ENCODE results near the gene FGFBP1. TPM values are rescaled to one million over a fixed set of nuclear protein-coding genes. Genes with fewer than 3 reads are reported as not detected.

The FGFBP1 gene
- total RNA-seq, 1 experiment from 2014 or later = 5.0 TPM

DNA sequence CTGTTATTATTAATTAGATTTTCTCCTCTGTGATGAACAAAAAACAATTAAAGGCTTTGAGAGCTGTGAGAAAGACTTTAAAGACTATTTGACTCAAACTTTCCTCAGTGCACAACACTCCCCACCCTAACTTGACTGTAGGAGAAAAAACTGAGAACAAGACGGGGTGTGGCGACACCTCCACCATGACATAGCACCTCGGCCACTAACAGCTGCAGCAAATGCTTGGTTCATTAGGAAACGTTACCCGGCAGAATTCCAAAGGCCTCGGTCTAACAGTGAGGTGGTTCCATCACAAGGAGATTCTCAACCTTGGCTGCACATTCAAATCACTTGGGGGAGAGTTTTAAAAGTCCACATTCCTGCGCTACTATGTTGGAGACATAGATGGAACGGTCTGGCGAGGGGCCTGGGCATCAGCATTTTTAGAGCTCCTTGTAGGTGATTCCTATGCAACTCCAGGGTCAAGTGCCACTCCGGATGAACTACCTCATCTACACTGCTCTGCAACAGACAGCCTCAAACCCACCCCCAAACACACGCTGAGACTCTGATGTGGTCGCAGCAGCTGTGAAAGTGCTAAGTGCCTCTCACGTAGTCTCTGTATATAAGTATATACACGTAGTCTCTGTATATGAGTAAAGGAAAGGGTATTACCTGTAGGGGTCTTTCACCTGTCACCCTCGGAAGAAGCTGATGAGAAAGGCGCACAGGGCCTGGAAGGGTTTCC, 23.4 kb upstream of the FGFBP1 start:
- no peaks in the 10 kb centered on the region for H3K4me1 Mint-ChIP-seq (ENCODE audit: low read depth, unreplicated experiment)
- intact Hi-C loops (cut with micrococcal nuclease; ENCODE audit: unreplicated experiment) = loop anchor here (2.0 kb wide), 1 partner anchor 303 kb away; no protein-coding TSS in a partner anchor
- no peaks in the 10 kb centered on the region for H3K27me3 Mint-ChIP-seq (ENCODE audit: unreplicated experiment)
- TF ChIP-seq, protein P1, sequence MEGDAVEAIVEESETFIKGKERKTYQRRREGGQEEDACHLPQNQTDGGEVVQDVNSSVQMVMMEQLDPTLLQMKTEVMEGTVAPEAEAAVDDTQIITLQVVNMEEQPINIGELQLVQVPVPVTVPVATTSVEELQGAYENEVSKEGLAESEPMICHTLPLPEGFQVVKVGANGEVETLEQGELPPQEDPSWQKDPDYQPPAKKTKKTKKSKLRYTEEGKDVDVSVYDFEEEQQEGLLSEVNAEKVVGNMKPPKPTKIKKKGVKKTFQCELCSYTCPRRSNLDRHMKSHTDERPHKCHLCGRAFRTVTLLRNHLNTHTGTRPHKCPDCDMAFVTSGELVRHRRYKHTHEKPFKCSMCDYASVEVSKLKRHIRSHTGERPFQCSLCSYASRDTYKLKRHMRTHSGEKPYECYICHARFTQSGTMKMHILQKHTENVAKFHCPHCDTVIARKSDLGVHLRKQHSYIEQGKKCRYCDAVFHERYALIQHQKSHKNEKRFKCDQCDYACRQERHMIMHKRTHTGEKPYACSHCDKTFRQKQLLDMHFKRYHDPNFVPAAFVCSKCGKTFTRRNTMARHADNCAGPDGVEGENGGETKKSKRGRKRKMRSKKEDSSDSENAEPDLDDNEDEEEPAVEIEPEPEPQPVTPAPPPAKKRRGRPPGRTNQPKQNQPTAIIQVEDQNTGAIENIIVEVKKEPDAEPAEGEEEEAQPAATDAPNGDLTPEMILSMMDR (IDR thresholded peaks at IDR 0.05; ENCODE audit: unreplicated experiment) = no peak
- no peak overlapping the region for H3K4me3 Mint-ChIP-seq (ENCODE audit: low read depth, unreplicated experiment)
- DNase-seq = no peak
- CTCF ChIA-PET = interaction anchor here (1.9 kb wide), 1 partner anchor 303 kb away, joined by 6 read pairs; no protein-coding TSS in a partner anchor
- no peaks in the 10 kb centered on the region for H3K9me3 Mint-ChIP-seq (ENCODE audit: low read depth, unreplicated experiment)
- no peak overlapping the region for H3K27ac Mint-ChIP-seq (ENCODE audit: unreplicated experiment)
- no TSS peak for BruUV-seq (replicated peaks)
- H3K36me3 Mint-ChIP-seq (ENCODE audit: insufficient read depth, unreplicated experiment) = no peaks in the 10 kb centered on the region

DNA sequence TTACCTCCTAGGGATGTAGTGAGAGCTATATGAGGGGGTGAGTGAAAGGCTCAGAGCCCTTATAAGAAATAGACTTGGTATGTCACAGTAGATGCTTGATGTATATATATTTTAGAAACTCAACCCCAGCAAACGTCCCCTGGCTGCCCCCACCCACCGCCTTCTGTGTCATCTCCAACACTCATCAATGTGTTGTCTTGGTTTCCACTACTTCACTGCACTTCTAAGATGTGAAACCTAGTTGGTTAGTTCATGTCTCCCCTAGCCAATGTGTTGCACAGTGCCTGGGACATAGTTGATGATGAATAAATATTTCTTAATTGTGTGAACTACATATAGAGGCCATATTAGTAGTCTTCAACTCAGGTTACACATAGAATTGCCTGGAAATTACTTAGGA, 20.0 kb upstream of the FGFBP1 start:
- no peak overlapping the region for H3K27ac Mint-ChIP-seq (ENCODE audit: unreplicated experiment)
- peaks cover 9% of the 10 kb centered on the region for H3K4me1 Mint-ChIP-seq (ENCODE audit: low read depth, unreplicated experiment)
- H3K36me3 Mint-ChIP-seq (ENCODE audit: insufficient read depth, unreplicated experiment) = no peaks in the 10 kb centered on the region
- TF ChIP-seq, protein P1 (IDR thresholded peaks at IDR 0.05; ENCODE audit: unreplicated experiment) = no peak
- no peaks in the 10 kb centered on the region for H3K27me3 Mint-ChIP-seq (ENCODE audit: unreplicated experiment)
- CTCF ChIA-PET = no interaction called here
- intact Hi-C loops (cut with micrococcal nuclease; ENCODE audit: unreplicated experiment) = no loop called here
- peaks cover 3% of the 10 kb centered on the region for H3K9me3 Mint-ChIP-seq (ENCODE audit: low read depth, unreplicated experiment)
- no peak overlapping the region for H3K4me3 Mint-ChIP-seq (ENCODE audit: low read depth, unreplicated experiment)
- BruUV-seq (replicated peaks) = no TSS peak
- DNase-seq = no peak

DNA sequence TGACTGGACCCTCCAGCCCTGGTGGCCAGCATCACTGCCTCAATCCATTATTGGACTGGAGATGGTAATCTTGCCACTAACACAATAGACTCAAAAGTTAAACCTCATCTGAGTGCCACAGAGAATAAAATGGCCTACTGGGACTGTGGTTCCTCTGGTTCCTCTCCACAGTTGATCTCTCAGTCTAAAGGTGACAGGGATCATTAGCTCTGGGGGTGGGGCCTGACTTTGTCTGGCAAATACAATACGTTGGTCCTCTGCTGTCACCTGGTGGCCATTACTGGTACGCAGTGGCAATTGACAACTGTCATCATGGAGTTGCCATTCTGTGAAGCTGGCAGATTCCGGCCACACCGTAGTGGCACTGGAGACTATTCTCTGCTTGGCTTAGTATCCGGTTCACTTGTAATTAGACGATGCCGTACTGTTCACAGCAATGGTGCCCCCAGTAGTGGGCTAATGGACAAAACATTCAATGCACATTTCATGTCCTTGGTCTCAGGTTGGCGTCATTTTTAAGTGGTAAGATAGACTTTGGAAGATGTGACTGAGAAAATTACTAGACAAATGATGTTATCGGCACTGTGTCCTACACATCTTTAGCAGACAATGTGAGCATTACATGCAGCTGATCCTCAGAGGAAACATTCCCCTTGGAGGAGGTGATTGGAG, 17.8 kb upstream of the FGFBP1 start:
- H3K27ac Mint-ChIP-seq (ENCODE audit: unreplicated experiment) = no peak overlapping the region
- no TSS peak for BruUV-seq (replicated peaks)
- H3K27me3 Mint-ChIP-seq (ENCODE audit: unreplicated experiment) = no peaks in the 10 kb centered on the region
- H3K4me3 Mint-ChIP-seq (ENCODE audit: low read depth, unreplicated experiment) = no peak overlapping the region
- no peaks in the 10 kb centered on the region for H3K36me3 Mint-ChIP-seq (ENCODE audit: insufficient read depth, unreplicated experiment)
- peak; percentile 85 for DNase-seq
- TF ChIP-seq, protein P1 (IDR thresholded peaks at IDR 0.05; ENCODE audit: unreplicated experiment) = peak; percentile 56
- peaks cover 3% of the 10 kb centered on the region for H3K9me3 Mint-ChIP-seq (ENCODE audit: low read depth, unreplicated experiment)
- CTCF ChIA-PET = interaction anchor here (0.7 to 1.8 kb wide), 12 partner anchors 35 to 477 kb away, joined by 3 to 79 read pairs (median 6); partner anchors contain the start of gene FAM200B
- peaks cover 18% of the 10 kb centered on the region for H3K4me1 Mint-ChIP-seq (ENCODE audit: low read depth, unreplicated experiment)
- intact Hi-C loops (cut with micrococcal nuclease; ENCODE audit: unreplicated experiment) = loop anchor here (1.0 to 2.0 kb wide), 5 partner anchors 44 to 477 kb away; no protein-coding TSS in a partner anchor

DNA sequence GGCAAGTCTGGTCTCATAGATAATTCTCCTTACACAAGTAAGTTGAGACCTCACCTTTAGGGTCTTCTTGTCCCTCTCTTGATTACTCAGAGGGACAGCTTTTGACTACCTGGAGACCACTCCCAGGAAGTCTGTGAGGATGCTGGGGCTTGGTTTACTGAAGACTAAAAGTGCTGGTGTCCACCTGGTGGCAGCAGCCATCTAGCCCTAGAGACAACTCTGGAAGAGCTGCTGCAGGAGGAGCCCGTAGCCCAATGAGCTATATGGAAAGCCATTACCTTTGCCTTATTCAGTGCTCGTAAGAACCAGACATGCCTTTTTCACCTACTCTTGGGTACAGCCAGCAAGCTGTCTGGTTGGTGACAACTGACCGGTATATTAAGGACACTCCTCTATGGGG, 17.1 kb upstream of the FGFBP1 start:
- peak; percentile 13 for DNase-seq
- intact Hi-C loops (cut with micrococcal nuclease; ENCODE audit: unreplicated experiment) = loop anchor here (1.0 to 2.0 kb wide), 5 partner anchors 45 to 476 kb away; no protein-coding TSS in a partner anchor
- no TSS peak for BruUV-seq (replicated peaks)
- H3K27ac Mint-ChIP-seq (ENCODE audit: unreplicated experiment) = no peak overlapping the region
- H3K9me3 Mint-ChIP-seq (ENCODE audit: low read depth, unreplicated experiment) = peaks cover 3% of the 10 kb centered on the region
- TF ChIP-seq, protein P1 (IDR thresholded peaks at IDR 0.05; ENCODE audit: unreplicated experiment) = no peak
- no peaks in the 10 kb centered on the region for H3K27me3 Mint-ChIP-seq (ENCODE audit: unreplicated experiment)
- H3K36me3 Mint-ChIP-seq (ENCODE audit: insufficient read depth, unreplicated experiment) = no peaks in the 10 kb centered on the region
- no peak overlapping the region for H3K4me3 Mint-ChIP-seq (ENCODE audit: low read depth, unreplicated experiment)
- CTCF ChIA-PET = interaction anchor here (0.7 to 1.8 kb wide), 12 partner anchors 34 to 476 kb away, joined by 3 to 79 read pairs (median 6); partner anchors contain the start of gene FAM200B
- H3K4me1 Mint-ChIP-seq (ENCODE audit: low read depth, unreplicated experiment) = peaks cover 18% of the 10 kb centered on the region
